ENCODE measurements around the gene UGT1A7.
"Not testable (repeated sequence)": the region's sequence is repeated elsewhere in the genome, so short reads cannot be mapped to it uniquely, and the experiment has no call there.

The UGT1A7 gene

GRCh38 chr2:233712611-233713261 is 31.0 kb downstream of the UGT1A7 start, which contains the start of gene UGT1A5:
UGT1A5 (plus strand) TSS chr2:233712907; CDS start chr2:233712992, 85 bp downstream.
- no peak for DNase-seq (ENCODE audit: low read depth in 3 of 3)

GRCh38 chr2:233713262-233713615 is 31.5 kb downstream of the UGT1A7 start:
- no peak for DNase-seq (ENCODE audit: low read depth in 3 of 3)

GRCh38 chr2:233714121-233714520 is 32.4 kb downstream of the UGT1A7 start:
- no peak for DNase-seq (ENCODE audit: low read depth in 3 of 3)

GRCh38 chr2:233718552-233718951 is 36.9 kb downstream of the UGT1A7 start, which contains the start of gene UGT1A4:
UGT1A4 (plus strand) TSS chr2:233718736; CDS start chr2:233718821, 85 bp downstream.
- no peak for DNase-seq (ENCODE audit: low read depth in 3 of 3)

GRCh38 chr2:233728723-233729301 is 47.1 kb downstream of the UGT1A7 start, which contains the start of gene UGT1A3:
UGT1A3 (plus strand) TSS chr2:233729042; CDS start chr2:233729127, 85 bp downstream.
- no peak for DNase-seq (ENCODE audit: low read depth in 3 of 3)

GRCh38 chr2:233736868-233737653 is 55.4 kb downstream of the UGT1A7 start:
- DNase-seq (ENCODE audit: low read depth in 3 of 3): not testable (repeated sequence)

- DNase-seq (ENCODE audit: low read depth in 3 of 3): no peak
Measured at GRCh38 chr2:233740870-233741269, 59.2 kb downstream of the UGT1A7 start.

- DNase-seq (ENCODE audit: low read depth in 3 of 3): no peak
Measured at GRCh38 chr2:233743464-233744259, 62.0 kb downstream of the UGT1A7 start.

- DNase-seq (ENCODE audit: low read depth in 3 of 3): no peak
Measured at GRCh38 chr2:233745073-233745755, 63.5 kb downstream of the UGT1A7 start.

- DNase-seq (ENCODE audit: low read depth in 3 of 3): not testable (repeated sequence)
Measured at GRCh38 chr2:233745838-233746237, 64.1 kb downstream of the UGT1A7 start.

- no peak for DNase-seq (ENCODE audit: low read depth in 3 of 3)
Measured at GRCh38 chr2:233746475-233747282, 65.0 kb downstream of the UGT1A7 start.

GRCh38 chr2:233747283-233747544 is 65.5 kb downstream of the UGT1A7 start:
- DNase-seq (ENCODE audit: low read depth in 3 of 3): no peak

- DNase-seq (ENCODE audit: low read depth in 3 of 3): not testable (repeated sequence)
Measured at GRCh38 chr2:233750689-233751088, 69.0 kb downstream of the UGT1A7 start.

GRCh38 chr2:233751212-233752009 is 69.7 kb downstream of the UGT1A7 start:
- not testable (repeated sequence) for DNase-seq (ENCODE audit: low read depth in 3 of 3)

- DNase-seq (ENCODE audit: low read depth in 3 of 3): no peak
Measured at GRCh38 chr2:233754872-233755611, 73.3 kb downstream of the UGT1A7 start.

GRCh38 chr2:233756429-233757081 is 74.9 kb downstream of the UGT1A7 start:
- DNase-seq (ENCODE audit: low read depth in 3 of 3): no peak

- DNase-seq (ENCODE audit: low read depth in 3 of 3): no peak
Measured at GRCh38 chr2:233758141-233758540, 76.4 kb downstream of the UGT1A7 start.

GRCh38 chr2:233758849-233759248 is 77.1 kb downstream of the UGT1A7 start:
- DNase-seq (ENCODE audit: low read depth in 3 of 3): no peak

Data from stimulated activated CD4-positive, alpha-beta T cell treated with anti-CD3 and anti-CD28 coated beads, TNF-alpha, amount 100 ng/mL, for 4 hours (primary cell).